GM18868 (cell line): ENCODE data around the gene CDK14.

Experiments
- ATAC-seq: cut with Tn5 transposase; IDR thresholded peaks from one replicate; pipeline ENCODE4 v1.9.1; 2021; ENCODE audit warnings: mild to moderate bottlenecking, moderate library complexity; ENCODE audit not compliant: unreplicated experiment

The CDK14 gene

GRCh38 chr7:91034459-91035368 is 438.6 kb downstream of the CDK14 start:
- peak; percentile 50 for ATAC-seq

- peak; percentile 56 for ATAC-seq
Measured at GRCh38 chr7:91039033-91039432, 442.9 kb downstream of the CDK14 start.

DNA sequence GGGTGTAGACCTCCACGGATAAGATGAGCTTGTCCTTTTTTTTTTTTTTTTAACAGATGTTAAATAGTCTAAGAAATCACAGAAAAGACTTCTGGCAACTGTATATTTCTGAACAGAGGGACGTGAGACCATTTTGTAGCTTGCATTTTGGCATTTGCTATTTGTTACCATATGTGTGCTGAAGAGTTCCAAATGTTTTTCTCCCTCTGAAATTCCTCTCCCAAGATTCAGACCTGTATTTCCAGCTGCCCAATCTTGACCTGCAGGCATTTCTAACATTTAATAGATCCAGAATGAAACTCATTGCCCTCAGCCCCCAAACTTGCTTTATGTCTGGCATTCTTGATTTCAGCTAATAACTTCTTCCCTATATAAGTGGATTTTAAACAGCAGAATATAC is 445.0 kb downstream of the CDK14 start:
- no peak for ATAC-seq

DNA sequence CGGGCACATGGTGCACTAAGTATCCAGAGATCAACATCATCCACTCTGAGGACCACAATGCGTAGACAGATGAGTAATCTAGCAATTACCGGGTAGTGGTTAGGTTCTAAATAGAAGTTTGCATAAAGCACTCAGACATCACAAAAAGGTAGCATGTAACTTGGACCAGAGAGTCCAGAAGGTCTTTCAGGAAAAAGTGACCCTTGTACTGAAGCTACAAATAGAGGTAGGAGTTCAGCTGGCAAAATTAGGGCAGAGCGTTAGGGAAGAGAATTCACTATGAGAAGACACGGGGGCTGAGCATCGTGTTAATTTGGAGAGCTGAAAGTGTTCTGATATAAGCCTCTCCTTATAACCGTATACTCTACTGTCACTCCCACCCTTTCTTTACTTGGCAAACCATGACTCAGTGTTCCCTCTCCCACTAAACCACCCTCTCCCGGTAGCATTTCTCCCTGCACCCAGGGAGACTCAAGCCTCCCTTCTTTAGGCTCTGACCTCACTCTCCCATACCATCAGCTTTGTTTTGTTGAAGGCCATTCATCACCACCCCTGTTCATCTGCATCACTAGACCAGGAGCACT is 445.9 kb downstream of the CDK14 start:
- no peak for ATAC-seq

DNA sequence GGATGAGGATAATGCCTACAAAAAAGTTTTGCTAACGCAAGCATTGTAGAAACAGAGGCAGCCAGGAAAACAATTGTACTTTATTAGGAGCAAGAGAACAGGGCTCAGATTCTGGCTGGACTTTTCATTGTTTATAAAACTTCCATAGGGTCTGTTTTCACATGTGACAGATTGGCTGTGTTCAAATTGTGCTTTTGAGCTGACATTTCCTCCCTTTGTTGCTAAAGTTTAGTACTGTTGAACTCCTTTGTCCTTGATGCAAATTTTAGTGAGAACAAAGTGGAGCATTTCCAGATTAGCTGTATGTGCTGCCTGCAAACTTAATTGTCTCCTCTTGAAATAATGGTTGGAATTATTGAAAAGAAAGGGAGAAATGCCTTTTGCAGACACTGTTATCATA is 447.1 kb downstream of the CDK14 start:
- no peak for ATAC-seq

DNA sequence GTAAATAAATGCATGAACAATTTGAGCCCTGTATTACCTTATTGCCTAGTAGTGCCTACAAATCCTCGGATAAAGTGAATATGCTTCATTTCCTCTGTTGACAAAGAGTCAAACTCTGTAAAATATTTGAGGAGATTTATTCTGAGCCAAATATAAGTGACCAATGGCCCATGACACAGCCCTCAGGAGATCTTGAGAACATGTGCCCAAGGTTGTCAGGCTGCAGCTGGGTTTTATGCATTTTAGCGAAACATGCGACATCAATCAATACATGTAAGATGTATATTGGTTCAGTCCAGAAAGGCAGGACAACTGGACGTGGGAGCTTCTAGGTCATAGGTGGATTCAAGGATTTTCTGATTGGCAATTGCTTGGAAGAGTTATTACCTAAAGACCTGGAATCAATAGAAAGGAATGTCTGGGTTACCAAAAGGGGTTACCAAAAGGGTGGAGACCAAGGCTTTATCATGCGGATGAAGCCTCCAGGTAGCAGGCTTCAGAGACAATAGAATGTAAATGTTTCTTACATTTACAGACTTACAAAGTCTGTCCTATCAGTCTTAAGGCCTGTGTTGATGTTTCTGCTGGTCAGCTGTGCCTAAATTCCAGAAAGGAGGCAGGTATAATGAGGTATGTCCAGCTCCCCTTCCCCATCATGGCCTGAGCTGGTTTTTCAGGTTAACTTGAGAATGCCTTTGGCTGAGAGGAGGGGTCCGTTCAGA is 448.0 kb downstream of the CDK14 start:
- ATAC-seq, result no peak

DNA sequence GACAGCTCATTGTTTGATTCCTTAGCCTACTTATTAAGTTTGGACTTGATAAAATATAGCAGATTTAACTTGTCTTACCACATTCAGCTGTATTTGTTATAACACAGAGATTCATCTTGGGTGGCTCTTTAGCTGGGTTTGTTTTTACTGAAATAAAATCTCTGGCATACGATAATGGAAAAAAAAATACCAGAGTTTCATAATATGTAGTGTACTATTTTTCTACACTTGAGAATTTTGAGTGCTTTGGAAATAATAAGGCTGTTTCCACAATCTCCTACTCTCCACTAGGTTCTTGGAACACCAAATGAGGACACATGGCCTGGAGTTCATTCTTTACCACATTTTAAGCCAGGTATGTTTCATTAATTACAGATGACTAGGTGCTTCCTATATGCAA is 449.5 kb downstream of the CDK14 start:
- ATAC-seq, result no peak

DNA sequence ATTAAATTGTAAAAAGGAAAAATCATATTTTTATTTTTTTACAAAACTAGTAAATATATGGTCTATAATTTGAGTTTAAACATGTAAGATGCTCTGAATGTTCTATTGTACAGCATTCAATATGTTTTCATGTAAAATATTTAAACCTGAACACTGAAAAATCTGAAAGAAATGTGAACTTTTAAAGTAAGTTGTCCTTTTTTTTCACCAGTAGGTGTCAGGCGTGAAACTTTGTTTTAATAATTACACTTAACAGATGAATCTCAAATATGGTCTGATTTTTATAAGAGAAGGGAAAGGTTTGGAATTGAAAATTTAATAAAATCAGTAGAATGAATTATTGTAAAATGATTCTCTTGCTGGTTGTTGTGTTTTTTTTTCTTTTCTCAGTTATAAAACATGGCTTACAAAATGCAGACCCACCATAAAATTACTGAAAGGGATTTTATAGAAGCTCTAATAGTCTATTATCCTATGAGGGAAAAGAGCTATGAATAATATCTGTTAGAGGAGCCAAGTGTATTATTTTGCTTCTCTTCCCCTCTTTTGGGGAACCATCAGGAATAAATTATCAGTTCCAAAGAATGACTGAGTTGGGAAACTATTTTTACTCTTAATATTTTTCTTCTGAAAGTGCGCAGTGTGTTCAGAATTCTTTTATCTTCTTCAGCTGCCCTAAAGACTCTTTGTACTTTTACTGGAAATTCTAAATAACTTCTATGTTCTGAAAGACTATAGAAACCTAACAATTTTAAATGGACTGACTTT is 450.4 kb downstream of the CDK14 start:
- no peak for ATAC-seq

DNA sequence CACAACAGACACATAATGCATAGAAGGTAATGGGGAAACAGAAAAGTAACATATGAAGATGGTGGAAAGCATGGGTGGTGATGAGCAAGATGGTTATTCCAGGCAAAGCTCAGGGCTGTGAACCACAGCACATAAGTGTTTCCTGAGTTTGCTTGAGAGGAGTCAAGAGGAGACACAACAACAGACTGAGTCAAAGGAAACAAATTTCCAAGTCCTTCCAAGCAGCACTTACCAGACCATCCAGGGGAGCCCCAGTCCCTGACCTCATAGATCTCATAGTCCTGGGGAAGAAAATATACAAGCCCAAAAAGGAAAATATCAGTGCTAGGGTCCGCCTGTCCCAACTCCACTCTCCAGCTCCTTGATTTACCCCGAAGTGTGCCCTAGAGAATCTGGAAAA is 451.5 kb downstream of the CDK14 start:
- no peak for ATAC-seq

- ATAC-seq, result peak; percentile 78
Measured at GRCh38 chr7:91050677-91051076, 454.6 kb downstream of the CDK14 start.

GRCh38 chr7:91051966-91052365 is 455.8 kb downstream of the CDK14 start:
- ATAC-seq, result no peak

DNA sequence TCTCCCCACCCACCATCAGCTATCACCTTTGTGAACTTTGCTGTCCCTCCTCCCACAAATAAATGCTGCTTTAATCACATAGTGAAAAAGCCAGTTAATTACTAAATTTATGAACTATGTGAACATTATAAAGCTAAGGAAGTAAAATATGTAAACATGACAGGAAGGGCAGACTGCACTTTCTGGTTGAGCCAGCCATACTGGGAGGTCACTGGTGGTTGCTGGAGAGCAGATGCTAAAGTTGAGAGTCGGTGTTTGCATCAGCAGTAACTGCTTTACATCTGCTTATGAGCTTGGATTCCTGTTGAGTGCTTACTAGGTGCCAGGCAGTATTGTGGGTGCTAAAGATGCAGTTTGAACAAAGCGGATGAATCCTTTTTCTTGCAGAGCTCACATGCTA is 458.3 kb downstream of the CDK14 start:
- no peak for ATAC-seq

- ATAC-seq, result no peak
Measured at GRCh38 chr7:91055219-91055618, 459.1 kb downstream of the CDK14 start.

GRCh38 chr7:91062713-91063112 is 466.6 kb downstream of the CDK14 start:
- no peak for ATAC-seq

DNA sequence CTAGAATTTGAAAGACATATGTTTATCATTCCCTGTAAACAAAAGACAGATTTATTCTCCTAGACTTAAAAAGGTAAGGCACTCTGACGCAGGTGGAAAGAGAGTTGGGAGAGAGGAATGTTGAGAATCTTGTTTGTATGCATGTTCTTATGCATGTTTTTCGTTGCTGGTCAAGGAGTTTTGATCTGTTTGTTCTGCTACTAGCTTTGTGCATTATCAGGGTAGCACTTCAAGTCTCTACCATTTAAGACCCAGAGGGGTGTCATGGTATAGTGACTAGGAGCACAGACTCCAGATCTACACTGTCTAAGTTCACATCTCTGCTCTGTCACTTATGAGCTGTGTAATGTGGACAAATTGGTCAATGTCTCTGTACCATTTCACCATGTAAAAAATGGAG is 467.9 kb downstream of the CDK14 start:
- ATAC-seq, result no peak

GRCh38 chr7:91064938-91065337 is 468.8 kb downstream of the CDK14 start:
- no peak for ATAC-seq

DNA sequence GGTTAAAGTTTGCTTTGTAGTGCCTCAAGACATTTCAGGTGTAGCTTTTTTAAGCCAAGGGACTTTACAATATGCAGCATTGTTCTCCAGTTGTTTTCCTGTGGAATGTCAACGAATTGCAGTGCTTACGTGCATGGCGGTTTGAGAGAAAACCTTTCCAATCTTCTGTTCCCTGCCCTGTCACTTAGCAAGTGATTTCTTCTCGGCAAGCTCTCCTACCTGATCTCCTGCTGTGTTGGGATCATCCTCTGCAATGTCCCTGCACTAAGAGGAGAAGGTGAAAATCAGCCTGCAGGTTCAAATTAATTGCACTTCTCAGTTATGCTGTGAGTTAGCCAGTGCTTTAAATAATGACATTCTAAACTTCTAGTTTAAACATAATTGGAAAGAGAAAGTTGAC is 470.5 kb downstream of the CDK14 start:
- ATAC-seq, result no peak

GRCh38 chr7:91067242-91067641 is 471.1 kb downstream of the CDK14 start:
- no peak for ATAC-seq

DNA sequence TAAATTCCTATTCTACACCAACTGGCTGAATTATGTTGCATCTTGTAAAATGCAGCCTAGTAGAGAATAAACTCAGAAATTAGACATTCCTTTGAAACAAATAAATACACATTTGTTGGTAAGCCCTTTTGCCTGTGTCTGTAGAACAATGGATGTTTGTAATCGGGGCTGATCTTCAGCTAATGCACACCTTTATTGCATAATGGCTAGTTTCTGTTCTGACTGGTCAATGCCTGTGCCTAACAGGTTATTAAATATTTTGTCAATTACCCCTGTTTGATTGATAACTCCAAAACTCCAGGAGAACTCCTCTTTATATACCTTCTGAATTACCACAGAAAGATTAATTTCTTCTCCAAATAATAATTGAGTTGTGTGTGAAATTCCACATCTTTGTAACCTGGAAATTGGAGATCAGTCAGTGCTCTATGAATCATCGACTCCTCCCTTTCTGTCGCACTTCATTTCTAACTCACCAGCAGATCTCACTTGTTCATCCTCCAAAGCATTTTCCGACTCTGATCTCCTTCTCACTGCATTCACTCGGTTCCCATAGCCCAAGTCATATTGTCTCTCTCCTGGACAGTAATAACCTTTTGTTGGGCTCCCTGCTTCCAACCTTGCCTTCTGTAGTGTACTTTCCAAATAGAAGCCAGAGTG is 472.1 kb downstream of the CDK14 start:
- ATAC-seq, result no peak

DNA sequence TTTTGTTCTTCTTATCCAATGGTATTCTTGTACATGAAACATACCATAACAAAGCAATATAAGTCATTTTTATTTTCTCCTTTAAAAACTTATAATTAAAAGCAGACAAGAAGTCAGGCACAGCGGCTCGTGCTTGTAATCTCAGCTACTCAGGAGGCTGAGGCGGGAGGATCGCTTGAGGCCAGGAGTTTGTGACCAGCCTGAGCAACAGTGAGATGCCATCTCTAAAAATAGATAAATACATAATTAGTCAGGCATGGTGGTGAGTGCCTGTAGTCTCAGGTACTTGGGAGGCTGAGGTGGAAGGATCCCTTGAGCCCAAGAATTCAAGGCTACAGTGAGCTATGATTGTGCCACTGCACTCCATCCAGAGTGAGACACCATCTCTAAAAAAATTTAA is 473.0 kb downstream of the CDK14 start:
- no peak for ATAC-seq

DNA sequence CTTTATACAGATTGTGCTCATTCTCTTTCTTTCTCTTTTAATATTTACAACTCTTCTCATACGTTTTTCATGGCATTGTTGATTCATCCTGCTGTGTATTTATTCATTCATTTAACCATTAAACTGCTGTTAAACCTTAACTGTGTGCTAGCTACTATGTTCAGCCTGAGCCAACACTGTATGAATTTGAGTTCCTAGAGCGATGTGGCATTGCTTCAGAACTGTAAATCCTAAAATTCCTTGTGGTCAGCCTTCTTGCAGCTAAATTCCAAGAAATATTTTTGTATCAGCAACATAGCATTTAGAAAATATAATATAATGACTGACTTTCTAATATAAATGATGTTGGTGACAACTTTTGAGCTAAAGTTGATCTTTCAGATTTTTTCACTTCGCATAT is 483.4 kb downstream of the CDK14 start:
- ATAC-seq, result no peak
